Omental fat pad (tissue), 4 donors: ENCODE results near the gene AKT2. TPM values are rescaled to one million over a fixed set of nuclear protein-coding genes. Genes with fewer than 3 reads are reported as not detected.

ENCODE experiments used
- ATAC-seq: fragments of 150-250 bp; one replicate; pipeline ENCODE4 v1.9.1; 2016; ENCODE audit warnings: mild to moderate bottlenecking, moderate library complexity; ENCODE audit not compliant: low FRiP score
- DNase-seq: peaks from one replicate; pipeline ENCODE4 v3.0.0-alpha.2; 2019; ENCODE audit warnings: low spot score
- total RNA-seq, 4 donors: library from RNA; depleted of rRNA; stranded (reverse); fragments of >200 nt; gene quantifications; one replicate each; pipeline ENCODE4 v1.1.0, GENCODE V29; 2016
- TF ChIP-seq, protein P1 (sequence below), 3 donors: fragments of 450-650 bp; IDR thresholded peaks; one replicate each; pipeline ENCODE4 v1.5.1; 2016 to 2017; ENCODE audit warnings: antibody characterized with exemption in 3 of 3, mild to moderate bottlenecking in 3 of 3, moderate library complexity in 2 of 3

AKT2 gene
- total RNA-seq, 4 donors from 2014 or later: 84.7 to 151 (median 99.1) TPM

DNA sequence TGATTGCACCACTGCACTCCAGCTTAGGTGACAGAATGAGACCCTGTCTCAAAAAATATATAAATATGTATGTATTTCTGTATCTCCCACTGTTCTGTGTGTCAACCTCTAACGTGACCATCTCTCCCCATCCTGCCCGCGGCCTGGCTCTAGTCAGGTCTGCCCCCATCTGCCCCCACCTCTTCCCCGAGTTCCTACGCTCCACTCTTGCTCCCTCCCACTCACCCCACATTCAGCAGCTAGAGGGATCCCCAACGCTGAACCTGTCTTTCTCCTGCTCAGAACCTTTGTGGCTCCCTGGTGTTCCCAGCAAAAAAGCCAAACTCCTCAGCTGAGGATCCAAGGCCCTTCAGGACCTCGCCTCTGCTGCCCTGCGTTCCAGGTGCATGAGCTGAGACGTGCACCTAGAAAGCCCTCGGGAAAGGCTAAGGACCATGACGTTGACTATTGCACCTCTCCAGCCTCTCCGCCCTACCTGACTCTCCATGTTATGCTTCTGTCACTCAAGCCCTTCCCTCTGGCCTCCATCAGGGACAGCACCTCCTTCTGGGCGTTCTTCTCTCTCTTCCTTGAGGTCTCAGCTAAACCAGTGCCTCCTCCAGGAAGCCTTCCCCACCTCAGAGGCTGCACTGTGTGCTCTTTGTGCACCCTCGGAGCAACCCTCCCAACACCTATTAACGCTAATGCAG lies 18.1 kb downstream of the AKT2 start:
- DNase-seq (no peak), ATAC-seq (no peak)

DNA sequence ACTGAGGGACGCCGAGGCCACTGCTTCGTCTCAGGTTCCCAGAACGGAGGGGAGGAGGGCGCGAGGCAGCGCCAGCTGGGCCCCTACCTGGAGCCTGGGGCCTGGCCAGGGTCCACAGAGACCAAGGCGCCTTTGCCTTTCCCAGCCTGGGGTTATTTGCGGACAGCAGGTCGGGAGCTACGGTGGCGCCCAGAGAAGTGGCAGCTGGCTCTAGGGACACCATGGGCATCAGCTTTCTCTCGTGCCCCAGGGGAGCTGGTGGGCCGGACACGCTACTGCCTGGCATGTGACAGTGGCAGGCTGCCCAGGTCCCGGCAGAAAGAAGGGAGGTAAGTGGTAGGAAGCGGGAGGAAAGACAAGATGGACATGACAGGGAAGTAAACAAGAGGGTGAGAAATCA lies 19.0 kb downstream of the AKT2 start:
- TF ChIP-seq, protein P1, sequence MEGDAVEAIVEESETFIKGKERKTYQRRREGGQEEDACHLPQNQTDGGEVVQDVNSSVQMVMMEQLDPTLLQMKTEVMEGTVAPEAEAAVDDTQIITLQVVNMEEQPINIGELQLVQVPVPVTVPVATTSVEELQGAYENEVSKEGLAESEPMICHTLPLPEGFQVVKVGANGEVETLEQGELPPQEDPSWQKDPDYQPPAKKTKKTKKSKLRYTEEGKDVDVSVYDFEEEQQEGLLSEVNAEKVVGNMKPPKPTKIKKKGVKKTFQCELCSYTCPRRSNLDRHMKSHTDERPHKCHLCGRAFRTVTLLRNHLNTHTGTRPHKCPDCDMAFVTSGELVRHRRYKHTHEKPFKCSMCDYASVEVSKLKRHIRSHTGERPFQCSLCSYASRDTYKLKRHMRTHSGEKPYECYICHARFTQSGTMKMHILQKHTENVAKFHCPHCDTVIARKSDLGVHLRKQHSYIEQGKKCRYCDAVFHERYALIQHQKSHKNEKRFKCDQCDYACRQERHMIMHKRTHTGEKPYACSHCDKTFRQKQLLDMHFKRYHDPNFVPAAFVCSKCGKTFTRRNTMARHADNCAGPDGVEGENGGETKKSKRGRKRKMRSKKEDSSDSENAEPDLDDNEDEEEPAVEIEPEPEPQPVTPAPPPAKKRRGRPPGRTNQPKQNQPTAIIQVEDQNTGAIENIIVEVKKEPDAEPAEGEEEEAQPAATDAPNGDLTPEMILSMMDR (IDR thresholded peaks at IDR 0.05): no peak
- ATAC-seq: no peak
- DNase-seq: no peak

More for the DNA sequence above, 18.1 kb downstream of the AKT2 start:
- TF ChIP-seq, protein P1 (IDR thresholded peaks at IDR 0.05): no peak

DNA sequence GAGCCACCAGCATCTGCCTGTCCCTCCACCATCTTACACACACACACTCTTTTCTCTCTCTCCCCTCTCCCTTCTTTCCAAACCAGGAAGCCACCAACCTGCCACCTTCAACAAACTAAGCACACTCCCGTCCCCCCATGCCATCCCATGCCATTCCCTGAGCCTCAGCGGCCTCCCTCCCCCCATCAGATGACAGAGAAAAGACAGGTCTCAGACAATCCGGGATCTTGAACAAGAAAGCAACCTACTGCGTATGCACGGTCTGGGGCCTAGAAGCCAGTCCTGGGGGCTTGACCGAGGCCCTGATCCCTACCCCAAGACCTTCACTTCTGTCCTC lies 19.4 kb downstream of the AKT2 start:
- TF ChIP-seq, protein P1 (IDR thresholded peaks at IDR 0.05): no peak

DNA sequence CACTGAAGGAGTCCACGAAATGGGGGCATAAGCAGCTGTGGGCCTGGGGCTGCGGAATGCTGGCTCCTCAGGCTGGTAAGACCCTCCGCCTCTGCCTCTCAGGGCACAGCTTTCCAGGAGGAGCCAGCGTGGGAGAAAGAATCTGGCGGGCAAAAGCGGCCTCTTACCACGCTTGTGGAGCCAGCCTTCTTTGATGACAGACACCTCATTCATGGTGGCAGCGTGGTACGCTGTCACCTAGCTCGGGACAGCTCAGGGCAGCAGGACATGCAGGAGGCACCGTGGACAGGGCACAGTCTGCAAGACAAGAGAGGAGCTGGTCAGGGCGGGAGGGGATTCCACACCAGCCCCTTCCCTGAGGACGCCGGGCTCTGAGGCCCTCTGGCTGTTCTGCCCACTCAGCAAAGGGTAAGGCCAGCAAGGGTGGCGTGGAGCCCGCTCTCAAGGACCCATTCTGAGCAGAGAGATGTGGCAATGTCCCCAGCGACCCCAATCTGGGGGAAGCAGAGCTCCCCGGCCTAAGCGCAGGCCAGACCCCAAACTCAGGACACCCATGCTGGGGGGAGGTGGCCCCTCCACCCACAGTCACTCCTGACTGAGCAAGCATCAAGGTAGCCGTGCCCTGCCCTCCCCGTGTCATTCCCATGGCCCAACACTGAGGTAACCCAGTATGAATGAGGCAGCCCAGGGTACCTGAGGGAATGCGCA lies 19.9 kb downstream of the AKT2 start:
- TF ChIP-seq, protein P1 (IDR thresholded peaks at IDR 0.05): no peak
- ATAC-seq (no peak), DNase-seq (no peak)

More for the DNA sequence above, 19.4 kb downstream of the AKT2 start:
- ATAC-seq (no peak), DNase-seq (no peak)

DNA sequence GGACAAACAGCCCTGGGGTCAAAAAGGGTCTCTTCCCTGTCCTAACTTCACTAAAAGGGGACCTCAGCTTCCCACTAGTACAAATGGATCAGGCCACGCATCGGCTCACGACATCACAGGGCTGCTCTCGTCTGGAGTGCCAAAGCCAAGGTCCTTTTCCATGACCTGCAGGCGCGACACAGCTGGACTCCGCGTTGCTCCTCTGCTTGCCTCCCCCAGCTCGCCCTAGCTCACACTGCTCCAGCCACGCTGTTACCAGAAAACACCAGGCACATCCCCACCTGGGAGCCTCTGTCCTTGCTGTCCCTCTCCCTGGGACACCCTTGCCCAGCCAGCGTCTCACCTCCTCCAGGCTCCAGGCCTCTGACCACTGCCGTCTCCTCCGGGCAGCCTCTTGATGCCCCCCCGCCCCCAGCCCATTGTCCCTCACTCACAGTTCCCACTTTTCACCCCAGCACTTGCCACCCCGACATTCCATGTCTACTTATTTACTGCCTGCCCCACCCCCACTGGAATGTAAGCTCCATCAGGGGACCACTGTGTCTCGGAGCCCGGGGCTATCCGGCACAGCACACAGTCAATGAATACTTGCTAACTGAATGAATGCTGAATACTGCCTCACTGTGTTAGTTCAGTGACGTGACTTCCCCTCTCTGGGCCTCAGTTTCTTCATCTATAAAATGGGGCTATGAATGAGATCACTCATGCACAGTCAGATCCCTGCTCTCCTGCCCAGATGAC lies 20.7 kb downstream of the AKT2 start:
- ATAC-seq (no peak), DNase-seq (no peak)
- TF ChIP-seq, protein P1 (IDR thresholded peaks at IDR 0.05): no peak

DNA sequence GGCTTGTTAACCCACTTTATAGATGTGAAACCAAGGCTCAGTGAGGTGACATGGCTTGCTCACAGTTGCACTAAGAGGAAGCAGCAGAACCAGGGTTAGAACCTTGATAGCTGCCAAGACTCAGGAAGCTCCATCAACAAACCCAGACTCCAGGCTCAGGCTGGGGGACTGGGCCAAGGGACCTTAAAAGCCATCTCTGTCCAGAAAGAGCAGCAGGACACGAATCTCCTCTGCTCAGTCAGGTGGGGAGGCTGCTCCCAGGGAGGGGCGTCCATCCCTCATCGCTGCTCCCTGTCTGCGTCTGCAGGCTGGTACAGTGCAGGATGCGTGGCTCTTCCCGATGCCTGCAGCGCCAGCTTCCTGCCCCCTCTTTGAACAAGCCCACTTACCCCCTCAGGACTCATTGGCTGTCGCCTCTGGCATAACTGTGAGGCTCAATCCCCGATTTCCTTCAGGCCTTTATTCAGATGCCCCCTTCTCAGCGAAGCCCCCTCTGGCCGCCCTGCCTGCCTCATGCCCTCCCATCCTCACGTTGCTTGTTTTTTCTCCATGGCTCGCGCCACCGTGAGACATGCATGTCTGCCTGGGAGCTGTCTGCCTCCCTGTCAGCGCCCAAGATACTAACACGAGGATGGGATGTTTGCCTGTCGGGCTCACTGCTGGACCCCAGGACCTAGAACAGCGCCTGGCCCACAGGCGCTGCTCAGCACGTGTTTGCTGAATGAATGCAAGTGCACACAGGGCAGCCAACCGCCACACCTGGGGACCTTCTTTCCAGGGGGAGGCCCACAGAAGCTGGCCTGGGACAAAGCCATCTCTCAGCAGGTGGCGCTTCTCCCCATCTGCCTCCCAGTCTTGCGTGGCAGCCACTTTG lies 21.5 kb downstream of the AKT2 start:
- TF ChIP-seq, protein P1 (IDR thresholded peaks at IDR 0.05): no peak
- no peak for ATAC-seq
- no peak for DNase-seq
